GM19328 (cell line): ENCODE data around the gene CPNE8.
"Not testable (repeated sequence)": the region's sequence is repeated elsewhere in the genome, so short reads cannot be mapped to it uniquely, and the experiment has no call there.

ENCODE experiments used
- ATAC-seq: cut with Tn5 transposase; IDR thresholded peaks from one replicate; pipeline ENCODE4 v1.9.1; 2021; ENCODE audit warnings: mild to moderate bottlenecking, moderate library complexity; ENCODE audit not compliant: unreplicated experiment

The CPNE8 gene

GRCh38 chr12:38744041-38744440 is 161.3 kb downstream of the CPNE8 start:
- ATAC-seq: no peak

- ATAC-seq: not testable (repeated sequence)
Observed at GRCh38 chr12:38742496-38742895, 162.9 kb downstream of the CPNE8 start.

GRCh38 chr12:38736821-38737220 is 168.6 kb downstream of the CPNE8 start:
- ATAC-seq: no peak

- no peak for ATAC-seq
Observed at GRCh38 chr12:38732761-38733160, 172.6 kb downstream of the CPNE8 start.

GRCh38 chr12:38728894-38729293 is 176.5 kb downstream of the CPNE8 start:
- ATAC-seq: no peak

- ATAC-seq: no peak
Observed at GRCh38 chr12:38721611-38722252, 183.7 kb downstream of the CPNE8 start.

- ATAC-seq: no peak
Observed at GRCh38 chr12:38720661-38721060, 184.7 kb downstream of the CPNE8 start.

- ATAC-seq: no peak
Observed at GRCh38 chr12:38713294-38713693, 192.1 kb downstream of the CPNE8 start.

GRCh38 chr12:38711054-38711453 is 194.3 kb downstream of the CPNE8 start:
- ATAC-seq: no peak

- no peak for ATAC-seq
Observed at GRCh38 chr12:38708466-38708865, 196.9 kb downstream of the CPNE8 start.

- no peak for ATAC-seq
Observed at GRCh38 chr12:38707648-38708047, 197.7 kb downstream of the CPNE8 start.

GRCh38 chr12:38697289-38697688 is 208.1 kb downstream of the CPNE8 start:
- no peak for ATAC-seq

GRCh38 chr12:38695057-38695456 is 210.3 kb downstream of the CPNE8 start:
- ATAC-seq: no peak

- no peak for ATAC-seq
Observed at GRCh38 chr12:38691164-38691563, 214.2 kb downstream of the CPNE8 start.

GRCh38 chr12:38690646-38691045 is 214.7 kb downstream of the CPNE8 start:
- ATAC-seq: no peak

GRCh38 chr12:38689704-38690103 is 215.7 kb downstream of the CPNE8 start:
- no peak for ATAC-seq

- ATAC-seq: no peak
Observed at GRCh38 chr12:38689195-38689594, 216.2 kb downstream of the CPNE8 start.

- no peak for ATAC-seq
Observed at GRCh38 chr12:38682521-38682920, 222.9 kb downstream of the CPNE8 start.

- no peak for ATAC-seq
Observed at GRCh38 chr12:38669530-38669929, 235.9 kb downstream of the CPNE8 start.

GRCh38 chr12:38669081-38669480 is 236.3 kb downstream of the CPNE8 start:
- ATAC-seq: no peak

GRCh38 chr12:38666425-38666824 is 239.0 kb downstream of the CPNE8 start:
- no peak for ATAC-seq

GRCh38 chr12:38664661-38665269 is 240.6 kb downstream of the CPNE8 start:
- ATAC-seq: no peak

GRCh38 chr12:38662829-38663228 is 242.6 kb downstream of the CPNE8 start:
- no peak for ATAC-seq
